OCI-LY7 (cell line): ENCODE results near the gene CREB3L1. TPM values are rescaled to one million over a fixed set of nuclear protein-coding genes. Genes with fewer than 3 reads are reported as not detected.

Source experiments
- BruUV-seq: library from RNA; stranded (reverse); fragments of 400-500 nt; replicated peaks from 2 replicates; lab custom pipeline; 2021; lab: Mats Ljungman, UMichigan
- CTCF ChIA-PET: fragments of 300-600 bp; sonication (Branson Sonifier 250); formaldehyde crosslinking; loops from one replicate; lab custom pipeline; 2022; ENCODE audit warnings: antibody characterized with exemption; ENCODE audit not compliant: unreplicated experiment; lab: Charles Lee
- POLR2A ChIA-PET: fragments of 300-600 bp; sonication (Branson Sonifier 250); formaldehyde crosslinking; loops from one replicate; lab custom pipeline; 2022; ENCODE audit warnings: antibody characterized with exemption; lab: Charles Lee
- DNase-seq: peaks from one replicate; pipeline ENCODE4 v3.0.0-alpha.2; 2015; ENCODE audit warnings: low spot score
- H2AFZ ChIP-seq: fragments of 200-600 bp; sonication (generic), shearing (Covaris generic); 2 replicates; pipeline ENCODE4 v1.6.1; 2014; ENCODE audit warnings: mild to moderate bottlenecking, antibody characterized with exemption, low read length, moderate library complexity
- H3K27ac ChIP-seq: fragments of 200-600 bp; sonication (generic); 2 replicates; pipeline ENCODE4 v1.5.1; 2014; ENCODE audit warnings: mixed run types, low read depth, mild to moderate bottlenecking, moderate library complexity, low read length, inconsistent platforms; ENCODE audit not compliant: poor library complexity, severe bottlenecking
- H3K36me3 ChIP-seq: fragments of 200-600 bp; sonication (generic); 2 replicates; pipeline ENCODE4 v1.6.1; 2014; ENCODE audit warnings: mild to moderate bottlenecking, antibody characterized with exemption, low read length, moderate library complexity, mixed read lengths; ENCODE audit not compliant: insufficient read depth
- H3K4me1 ChIP-seq: fragments of 200-600 bp; sonication (generic); 2 replicates; pipeline ENCODE4 v1.5.1; 2014; ENCODE audit warnings: mild to moderate bottlenecking, low read length; ENCODE audit not compliant: insufficient read depth, poor library complexity, severe bottlenecking
- H3K4me2 ChIP-seq: fragments of 200-600 bp; sonication (generic); 2 replicates; pipeline ENCODE4 v1.6.1; 2014; ENCODE audit warnings: mild to moderate bottlenecking, low read length
- H3K4me3 ChIP-seq: fragments of 200-600 bp; sonication (generic); 2 replicates; pipeline ENCODE4 v1.5.1; 2014; ENCODE audit warnings: mild to moderate bottlenecking, low read depth, low read length; ENCODE audit not compliant: poor library complexity, severe bottlenecking
- H3K79me2 ChIP-seq: fragments of 200-600 bp; sonication (generic); 2 replicates; pipeline ENCODE4 v1.6.1; 2016; ENCODE audit warnings: low read depth, mild to moderate bottlenecking, low read length, moderate library complexity, mixed read lengths; ENCODE audit not compliant: insufficient read depth
- H3K9me2 ChIP-seq: fragments of 200-600 bp; sonication (generic); 2 replicates; pipeline ENCODE4 v1.6.1; 2016; ENCODE audit warnings: mild to moderate bottlenecking, low read length, mixed read lengths; ENCODE audit not compliant: insufficient read depth
- H3K9me3 ChIP-seq: fragments of 200-600 bp; sonication (generic); 2 replicates; pipeline ENCODE4 v1.6.1; 2014; ENCODE audit warnings: mild to moderate bottlenecking, mixed run types, low read length, mixed read lengths
- H4K20me1 ChIP-seq: fragments of 200-600 bp; sonication (generic); 2 replicates; pipeline ENCODE4 v1.6.1; 2014; ENCODE audit warnings: mild to moderate bottlenecking, antibody characterized with exemption, low read length, moderate library complexity, mixed read lengths; ENCODE audit not compliant: insufficient read depth
- EZH2phosphoT487 ChIP-seq: fragments of 200-600 bp; sonication (generic); IDR thresholded peaks from 2 replicates; pipeline ENCODE4 v1.6.1; 2018; ENCODE audit warnings: low read depth, borderline replicate concordance, mild to moderate bottlenecking, mixed run types, antibody characterized with exemption, low read length, moderate library complexity, mixed read lengths
- intact Hi-C: fragments of 100-400 bp; cut with micrococcal nuclease; formaldehyde crosslinking; loops from one replicate; pipeline ENCODE4 v1.10.0; 2022; ENCODE audit not compliant: unreplicated experiment
- total RNA-seq, 2 experiments: library from RNA; depleted of rRNA in 1 of 2; stranded (reverse); fragments of >200 nt in 1 of 2; shearing (Covaris generic) in 1 of 2; gene quantifications; 2 replicates each; pipeline ENCODE4 v1.2.3, GENCODE V29; 2014 to 2022
- TF ChIP-seq, protein P1 (sequence below): fragments of 200-600 bp; sonication (generic); conservative IDR thresholded peaks from 2 replicates; pipeline ENCODE4 v1.5.1; 2014; ENCODE audit warnings: mild to moderate bottlenecking, antibody characterized with exemption, low read length, moderate library complexity, mixed read lengths

Gene CREB3L1
- total RNA-seq, 2 experiments from 2014 or later: 0.17 TPM; not detected in 1

DNA sequence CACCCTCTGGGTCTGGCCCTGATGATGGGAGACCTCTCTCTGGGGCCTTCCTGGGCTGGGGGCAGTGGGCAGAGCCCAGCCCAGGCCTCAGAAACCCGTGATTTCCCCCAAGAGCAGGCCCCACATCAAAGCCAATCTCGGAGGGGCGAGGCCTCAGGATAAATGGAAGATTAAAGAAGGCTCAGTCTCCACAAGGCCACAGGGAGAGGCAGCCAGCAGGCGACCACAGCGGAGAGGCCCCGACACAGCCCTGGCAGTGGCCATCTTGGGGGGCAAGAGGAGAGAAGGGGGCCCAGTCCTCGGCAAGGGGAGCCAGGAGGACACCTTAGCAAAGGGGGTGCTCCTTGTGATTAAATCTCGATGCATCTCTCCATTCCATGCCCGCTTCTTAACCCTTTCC lies 12.5 kb upstream of the CREB3L1 start:
- no TSS peak for BruUV-seq
- H3K4me3 ChIP-seq: no peak overlapping the region
- intact Hi-C loops: no loop called here
- POLR2A ChIA-PET: interaction anchor here (0.6 to 1.0 kb wide), 2 partner anchors 81 to 206 kb away, joined by 3 to 4 read pairs; no protein-coding TSS in a partner anchor
- CTCF ChIA-PET: no interaction called here
- H3K79me2 ChIP-seq: no peaks in the 10 kb centered on the region
- DNase-seq: no peak
- H3K4me2 ChIP-seq: no peak overlapping the region
- H4K20me1 ChIP-seq: no peaks in the 10 kb centered on the region
- TF ChIP-seq EZH2phosphoT487: no peak
- TF ChIP-seq, protein P1, sequence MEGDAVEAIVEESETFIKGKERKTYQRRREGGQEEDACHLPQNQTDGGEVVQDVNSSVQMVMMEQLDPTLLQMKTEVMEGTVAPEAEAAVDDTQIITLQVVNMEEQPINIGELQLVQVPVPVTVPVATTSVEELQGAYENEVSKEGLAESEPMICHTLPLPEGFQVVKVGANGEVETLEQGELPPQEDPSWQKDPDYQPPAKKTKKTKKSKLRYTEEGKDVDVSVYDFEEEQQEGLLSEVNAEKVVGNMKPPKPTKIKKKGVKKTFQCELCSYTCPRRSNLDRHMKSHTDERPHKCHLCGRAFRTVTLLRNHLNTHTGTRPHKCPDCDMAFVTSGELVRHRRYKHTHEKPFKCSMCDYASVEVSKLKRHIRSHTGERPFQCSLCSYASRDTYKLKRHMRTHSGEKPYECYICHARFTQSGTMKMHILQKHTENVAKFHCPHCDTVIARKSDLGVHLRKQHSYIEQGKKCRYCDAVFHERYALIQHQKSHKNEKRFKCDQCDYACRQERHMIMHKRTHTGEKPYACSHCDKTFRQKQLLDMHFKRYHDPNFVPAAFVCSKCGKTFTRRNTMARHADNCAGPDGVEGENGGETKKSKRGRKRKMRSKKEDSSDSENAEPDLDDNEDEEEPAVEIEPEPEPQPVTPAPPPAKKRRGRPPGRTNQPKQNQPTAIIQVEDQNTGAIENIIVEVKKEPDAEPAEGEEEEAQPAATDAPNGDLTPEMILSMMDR: no peak
- H3K4me1 ChIP-seq: no peaks in the 10 kb centered on the region
- H2AFZ ChIP-seq: no peak overlapping the region
- no peak overlapping the region for H3K27ac ChIP-seq
- H3K36me3 ChIP-seq: no peaks in the 10 kb centered on the region
- no peaks in the 10 kb centered on the region for H3K9me3 ChIP-seq
- no peaks in the 10 kb centered on the region for H3K9me2 ChIP-seq

DNA sequence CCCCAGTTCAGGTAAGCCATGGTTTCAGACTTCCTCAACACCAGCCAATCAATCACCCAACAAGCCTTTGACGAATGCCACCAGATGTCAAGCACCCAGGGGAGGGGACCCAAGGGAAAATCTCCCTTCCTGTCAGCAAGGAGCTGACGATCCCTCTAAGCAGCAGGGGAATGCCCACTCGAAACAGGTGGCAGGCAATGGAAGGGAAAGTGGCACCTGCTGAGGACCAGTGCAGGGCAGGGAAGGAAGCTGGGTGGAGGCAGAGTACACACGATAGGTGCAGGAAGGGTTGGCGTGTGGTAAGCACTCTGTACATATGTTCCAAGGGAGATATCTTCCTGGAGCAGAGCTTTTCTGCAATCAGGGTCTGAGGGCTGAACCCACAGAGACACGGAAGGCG lies 11.7 kb upstream of the CREB3L1 start:
- DNase-seq: no peak
- Histone ChIP-seq H3K9me2 (no peaks in the 10 kb centered on the region), H3K4me1 (no peaks in the 10 kb centered on the region), H4K20me1 (no peaks in the 10 kb centered on the region), H3K9me3 (no peaks in the 10 kb centered on the region), H3K4me3 (no peak overlapping the region), H3K79me2 (no peaks in the 10 kb centered on the region), H3K27ac (no peak overlapping the region), H3K4me2 (no peak overlapping the region), H2AFZ (no peak overlapping the region), H3K36me3 (no peaks in the 10 kb centered on the region)
- CTCF ChIA-PET: no interaction called here
- TF ChIP-seq, protein P1: no peak
- intact Hi-C loops: no loop called here
- no TSS peak for BruUV-seq
- POLR2A ChIA-PET: no interaction called here

DNA sequence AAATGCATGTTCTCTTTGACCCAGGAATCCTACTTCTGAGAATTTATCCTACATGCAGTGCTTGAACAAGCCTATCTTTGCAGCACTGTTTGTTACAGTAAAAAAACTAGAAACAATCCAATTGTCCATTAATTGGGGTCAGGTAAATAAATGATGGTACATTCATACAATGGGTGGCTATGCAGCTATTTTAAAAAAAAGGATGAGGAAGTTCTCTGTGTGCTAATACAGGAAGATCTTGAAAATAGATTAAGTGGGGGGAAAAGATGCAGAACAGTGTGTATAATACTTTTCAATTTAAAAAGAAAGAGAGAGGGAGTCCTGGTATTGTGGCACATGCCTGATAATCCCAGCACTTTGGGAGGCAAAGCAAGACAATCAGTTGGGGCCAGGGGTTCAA lies 9.5 kb upstream of the CREB3L1 start:
- ChIA-PET CTCF (no interaction called here), POLR2A (interaction anchor here (0.7 kb wide), 1 partner anchor 194 kb away, joined by 6 read pairs; no protein-coding TSS in a partner anchor)
- TF ChIP-seq EZH2phosphoT487: no peak
- TF ChIP-seq, protein P1: no peak
- Histone ChIP-seq H3K4me2 (no peak overlapping the region), H3K9me2 (no peaks in the 10 kb centered on the region), H2AFZ (no peak overlapping the region), H3K27ac (no peak overlapping the region), H3K79me2 (no peaks in the 10 kb centered on the region), H4K20me1 (no peaks in the 10 kb centered on the region), H3K4me3 (no peak overlapping the region), H3K36me3 (no peaks in the 10 kb centered on the region), H3K4me1 (no peaks in the 10 kb centered on the region), H3K9me3 (no peaks in the 10 kb centered on the region)
- intact Hi-C loops: no loop called here
- no peak for DNase-seq
- no TSS peak for BruUV-seq
